Trophoblast cell (in vitro differentiated cells and primary cell): ENCODE data around the gene DPP6.
"Not testable (repeated sequence)": the region's sequence is repeated elsewhere in the genome, so short reads cannot be mapped to it uniquely, and the experiment has no call there.

Experiments used
- DNase-seq, 2 donors: peaks; one replicate each; pipeline ENCODE4 v3.0.0-alpha.2; 2016
- H2AFZ ChIP-seq: 2 replicates; pipeline ENCODE4 v1.6.1; 2013; ENCODE audit warnings: low read length, moderate library complexity, mild to moderate bottlenecking; ENCODE audit not compliant: insufficient read depth, poor library complexity
- H2AK5ac ChIP-seq: 2 replicates; pipeline ENCODE4 v1.6.1; 2013; ENCODE audit warnings: mild to moderate bottlenecking, low read length
- H2BK120ac ChIP-seq: 2 replicates; pipeline ENCODE4 v1.6.1; 2013; ENCODE audit warnings: low read length, mild to moderate bottlenecking, moderate library complexity; ENCODE audit not compliant: insufficient read depth, poor library complexity
- H2BK12ac ChIP-seq: 2 replicates; pipeline ENCODE4 v1.6.1; 2013; ENCODE audit warnings: mild to moderate bottlenecking, low read length, moderate library complexity
- H2BK5ac ChIP-seq: 2 replicates; pipeline ENCODE4 v1.6.1; 2013; ENCODE audit warnings: low read length, low read depth, moderate library complexity, mild to moderate bottlenecking; ENCODE audit not compliant: poor library complexity
- H3K14ac ChIP-seq: 2 replicates; pipeline ENCODE4 v1.6.1; 2013; ENCODE audit warnings: mild to moderate bottlenecking, low read length
- H3K18ac ChIP-seq: 2 replicates; pipeline ENCODE4 v1.6.1; 2013; ENCODE audit warnings: mild to moderate bottlenecking, low read length
- H3K23ac ChIP-seq: 2 replicates; pipeline ENCODE4 v1.6.1; 2013; ENCODE audit warnings: low read length
- H3K27ac ChIP-seq: 2 replicates; pipeline ENCODE4 v1.5.1; 2013; ENCODE audit warnings: low read depth, mild to moderate bottlenecking, inconsistent platforms, low read length, moderate library complexity
- H3K27me3 ChIP-seq: 2 replicates; pipeline ENCODE4 v1.6.1; 2013; ENCODE audit warnings: inconsistent platforms, mild to moderate bottlenecking, low read length, moderate library complexity; ENCODE audit not compliant: insufficient read depth
- H3K36me3 ChIP-seq, 2 experiments: 1 replicate in 1 of 2; 2 replicates in 1 of 2; pipeline ENCODE4 v1.6.1; 2013; ENCODE audit warnings: low read length in 2 of 2, mild to moderate bottlenecking in 2 of 2, moderate library complexity in 1 of 2; ENCODE audit not compliant: insufficient read depth in 2 of 2, control insufficient read depth in 1 of 2
- H3K4ac ChIP-seq: 2 replicates; pipeline ENCODE4 v1.6.1; 2013; ENCODE audit warnings: low read depth, mild to moderate bottlenecking, low read length, moderate library complexity
- H3K4me1 ChIP-seq, 2 experiments: 1 replicate in 1 of 2; 2 replicates in 1 of 2; pipeline ENCODE4 v1.6.1; 2013; ENCODE audit warnings: low read length in 2 of 2, mild to moderate bottlenecking in 2 of 2, moderate library complexity in 1 of 2; ENCODE audit not compliant: insufficient read depth in 2 of 2, control insufficient read depth in 1 of 2
- H3K4me2 ChIP-seq: 2 replicates; pipeline ENCODE4 v1.6.1; 2013; ENCODE audit warnings: inconsistent platforms, mild to moderate bottlenecking, low read length, moderate library complexity
- H3K4me3 ChIP-seq: 2 replicates; pipeline ENCODE4 v1.5.1; 2013; ENCODE audit warnings: mild to moderate bottlenecking, low read depth, low read length, inconsistent platforms
- H3K79me1 ChIP-seq: one replicate; pipeline ENCODE4 v1.6.1; 2013; ENCODE audit warnings: low read length
- H3K79me2 ChIP-seq: 2 replicates; pipeline ENCODE4 v1.6.1; 2013; ENCODE audit warnings: low read length, mild to moderate bottlenecking; ENCODE audit not compliant: control insufficient read depth, insufficient read depth, poor library complexity
- H3K9ac ChIP-seq: 2 replicates; pipeline ENCODE4 v1.6.1; 2013; ENCODE audit warnings: mild to moderate bottlenecking, low read length
- H3K9me3 ChIP-seq: 2 replicates; pipeline ENCODE4 v1.6.1; 2013; ENCODE audit warnings: low read depth, mild to moderate bottlenecking, control low read depth, inconsistent platforms, low read length; ENCODE audit not compliant: insufficient read depth
- H4K12ac ChIP-seq: 2 replicates; pipeline ENCODE4 v1.6.1; 2013; ENCODE audit warnings: low read depth, mild to moderate bottlenecking, low read length, moderate library complexity
- H4K8ac ChIP-seq: 2 replicates; pipeline ENCODE4 v1.6.1; 2013; ENCODE audit warnings: low read depth, mild to moderate bottlenecking, low read length, moderate library complexity
- H4K91ac ChIP-seq: one replicate; pipeline ENCODE4 v1.6.1; 2013; ENCODE audit warnings: low read depth, mild to moderate bottlenecking, low read length, moderate library complexity
- WGBS: extraction: QIAGEN DNeasy Blood & Tissue Kit; methylation state at CpG from one replicate; pipeline ENCODE4 v1.1.7; 2013; ENCODE audit warnings: missing lambda C conversion rate; ENCODE audit not compliant: insufficient read length, insufficient coverage; ENCODE audit errors: extremely low coverage; 5-methylcytosine and 5-hydroxymethylcytosine counted together

DPP6 gene

DNA sequence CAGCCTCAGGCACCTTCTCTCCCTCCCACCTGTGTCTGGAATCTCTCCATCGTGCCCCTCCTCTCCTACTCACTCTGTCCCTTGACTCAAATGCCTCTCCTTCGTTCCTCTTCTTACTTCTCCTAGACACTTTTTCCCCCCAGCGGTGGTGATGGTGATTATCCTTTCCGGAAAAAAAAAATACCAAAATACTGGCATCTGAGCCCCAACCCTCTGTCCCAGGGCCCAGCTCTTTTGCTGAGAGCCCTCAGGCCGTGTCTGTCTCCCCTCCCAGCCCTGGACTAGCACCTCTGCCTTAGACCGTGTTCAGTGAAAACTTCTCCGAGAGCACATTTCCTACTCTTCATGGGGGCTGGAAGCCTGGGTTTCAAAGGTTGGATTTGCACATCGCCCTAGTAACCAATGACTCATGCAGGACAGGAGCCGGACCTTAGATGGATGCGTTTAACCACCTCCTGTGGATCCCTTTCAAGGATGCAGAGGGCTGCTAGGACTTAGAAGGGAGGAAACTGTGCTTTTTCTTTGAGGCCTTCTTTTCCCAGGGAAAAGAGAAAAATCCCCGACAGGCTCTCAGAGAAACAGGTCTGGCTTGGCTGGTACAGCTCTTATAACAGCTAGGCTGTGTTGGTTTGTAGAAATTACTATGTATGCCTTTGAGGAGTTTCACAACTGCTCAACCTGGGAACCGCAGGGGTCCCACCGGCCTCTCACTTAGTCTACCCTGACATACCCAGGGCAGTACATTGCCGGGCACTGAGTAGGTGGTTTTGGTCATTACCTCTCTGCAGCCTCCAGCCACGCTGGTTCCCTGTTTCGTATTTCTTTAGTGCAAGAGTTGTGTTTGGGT, 1.5 kb downstream of the DPP6 start:
- H3K36me3 ChIP-seq, H3K14ac ChIP-seq, H2BK5ac ChIP-seq, H2AFZ ChIP-seq, DNase-seq, H3K27me3 ChIP-seq, H3K9me3 ChIP-seq, H4K8ac ChIP-seq, H3K79me1 ChIP-seq, H3K4me3 ChIP-seq, H3K18ac ChIP-seq, H3K9ac ChIP-seq, H4K91ac ChIP-seq, H2BK12ac ChIP-seq, H3K23ac ChIP-seq, H3K27ac ChIP-seq, H4K12ac ChIP-seq, H3K4me1 ChIP-seq, H2BK120ac ChIP-seq, H3K79me2 ChIP-seq, H2AK5ac ChIP-seq, H3K4ac ChIP-seq: not testable (repeated sequence)
- WGBS = no CpG with 5 or more reads among the region's 16 CpGs
- peak overlapping the region; percentile 38 for H3K4me2 ChIP-seq

- H3K27ac ChIP-seq, H3K4me2 ChIP-seq, H3K18ac ChIP-seq, H3K4me3 ChIP-seq, H3K9me3 ChIP-seq, H3K36me3 ChIP-seq, H3K79me1 ChIP-seq, H4K12ac ChIP-seq, H2BK120ac ChIP-seq, H3K27me3 ChIP-seq, H3K4ac ChIP-seq, H4K8ac ChIP-seq, H2AFZ ChIP-seq, H3K4me1 ChIP-seq, H2BK5ac ChIP-seq, H4K91ac ChIP-seq, H3K14ac ChIP-seq, DNase-seq, H3K9ac ChIP-seq, H2AK5ac ChIP-seq, H2BK12ac ChIP-seq, H3K23ac ChIP-seq, H3K79me2 ChIP-seq: not testable (repeated sequence)
- WGBS = no CpG with 5 or more reads among the region's 2 CpGs
Measured at GRCh38 chr7:154054664-154055063, 2.5 kb downstream of the DPP6 start.

DNA sequence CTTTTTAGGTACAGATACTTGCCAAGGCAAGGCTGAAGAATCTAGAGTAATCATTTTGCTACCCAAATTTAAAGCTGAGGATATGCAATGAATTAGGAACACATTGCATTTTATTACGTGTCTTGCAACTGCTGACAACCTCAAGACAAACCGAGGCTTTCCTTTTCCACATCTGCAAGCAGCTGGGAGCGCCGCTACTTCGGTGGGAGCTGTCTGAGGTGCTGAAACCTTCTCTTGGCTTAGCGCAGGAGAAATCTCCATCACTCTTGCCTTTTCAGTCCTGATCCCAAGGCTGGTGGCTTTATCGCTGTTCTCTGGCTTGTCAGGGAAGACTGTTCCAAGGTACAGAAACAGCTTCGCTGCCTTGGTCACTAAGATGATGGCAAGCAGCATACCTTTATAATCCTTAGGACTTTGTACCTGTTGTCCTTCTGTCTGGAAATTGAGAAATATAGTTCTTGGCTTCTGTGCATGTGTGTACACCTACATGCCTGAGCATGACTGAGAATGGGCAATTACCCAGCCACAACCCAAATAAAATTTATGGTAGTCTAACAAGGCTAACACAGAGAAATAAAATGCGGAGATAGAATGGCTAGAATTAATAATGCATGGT, 3.4 kb downstream of the DPP6 start:
- not testable (repeated sequence) for H3K4me2 ChIP-seq, H3K14ac ChIP-seq, H3K79me2 ChIP-seq, H3K9ac ChIP-seq, H2BK120ac ChIP-seq, H4K12ac ChIP-seq, H3K4me3 ChIP-seq, H3K4ac ChIP-seq, H3K79me1 ChIP-seq, H2AK5ac ChIP-seq, H3K23ac ChIP-seq, H2AFZ ChIP-seq, H3K27me3 ChIP-seq, H4K91ac ChIP-seq, H2BK5ac ChIP-seq, H3K36me3 ChIP-seq, H4K8ac ChIP-seq, H3K9me3 ChIP-seq, H3K18ac ChIP-seq, H3K27ac ChIP-seq, H3K4me1 ChIP-seq, H2BK12ac ChIP-seq
- peak; percentile 21 to 65 for DNase-seq
- no CpG with 5 or more reads among the region's 9 CpGs for WGBS

- not testable (repeated sequence) for H3K4me3 ChIP-seq, H3K4me2 ChIP-seq, H3K79me1 ChIP-seq, H3K36me3 ChIP-seq, DNase-seq, H2AFZ ChIP-seq, H2BK120ac ChIP-seq, H3K4me1 ChIP-seq, H2BK12ac ChIP-seq, H3K27me3 ChIP-seq, H3K14ac ChIP-seq, H3K18ac ChIP-seq, H2BK5ac ChIP-seq, H4K91ac ChIP-seq, H4K8ac ChIP-seq, H3K9ac ChIP-seq, H4K12ac ChIP-seq, H3K23ac ChIP-seq, H3K9me3 ChIP-seq, H3K27ac ChIP-seq, H2AK5ac ChIP-seq, H3K79me2 ChIP-seq, H3K4ac ChIP-seq
- WGBS = no CpG with 5 or more reads among the region's 14 CpGs
Measured at GRCh38 chr7:154058783-154059182, 6.6 kb downstream of the DPP6 start.
